ENCODE measurements around the gene HHLA2. TPM values are rescaled to one million over a fixed set of nuclear protein-coding genes. Genes with fewer than 3 reads are reported as not detected.

The HHLA2 gene, protein sequence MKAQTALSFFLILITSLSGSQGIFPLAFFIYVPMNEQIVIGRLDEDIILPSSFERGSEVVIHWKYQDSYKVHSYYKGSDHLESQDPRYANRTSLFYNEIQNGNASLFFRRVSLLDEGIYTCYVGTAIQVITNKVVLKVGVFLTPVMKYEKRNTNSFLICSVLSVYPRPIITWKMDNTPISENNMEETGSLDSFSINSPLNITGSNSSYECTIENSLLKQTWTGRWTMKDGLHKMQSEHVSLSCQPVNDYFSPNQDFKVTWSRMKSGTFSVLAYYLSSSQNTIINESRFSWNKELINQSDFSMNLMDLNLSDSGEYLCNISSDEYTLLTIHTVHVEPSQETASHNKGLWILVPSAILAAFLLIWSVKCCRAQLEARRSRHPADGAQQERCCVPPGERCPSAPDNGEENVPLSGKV
- polyA plus RNA-seq = not detected in 3 replicates
- not detected for polyA plus RNA-seq (2011; ENCODE audit: low read depth)
- polyA plus RNA-seq (2011; cell fraction: cytosol; rRNA removed) = not detected in 2 replicates
- not detected in 2 replicates for polyA plus RNA-seq (2011; cell fraction: nucleus; rRNA removed)
- polyA plus RNA-seq (2012; ENCODE audit: low replicate concordance) = not detected in 2 replicates
- polyA minus RNA-seq = not detected in 3 replicates
- polyA minus RNA-seq (2011; cell fraction: cytosol; rRNA and poly(A)+ RNA removed) = not detected
- not detected in 2 replicates for polyA minus RNA-seq (2011; cell fraction: nucleus; rRNA and poly(A)+ RNA removed)

DNA sequence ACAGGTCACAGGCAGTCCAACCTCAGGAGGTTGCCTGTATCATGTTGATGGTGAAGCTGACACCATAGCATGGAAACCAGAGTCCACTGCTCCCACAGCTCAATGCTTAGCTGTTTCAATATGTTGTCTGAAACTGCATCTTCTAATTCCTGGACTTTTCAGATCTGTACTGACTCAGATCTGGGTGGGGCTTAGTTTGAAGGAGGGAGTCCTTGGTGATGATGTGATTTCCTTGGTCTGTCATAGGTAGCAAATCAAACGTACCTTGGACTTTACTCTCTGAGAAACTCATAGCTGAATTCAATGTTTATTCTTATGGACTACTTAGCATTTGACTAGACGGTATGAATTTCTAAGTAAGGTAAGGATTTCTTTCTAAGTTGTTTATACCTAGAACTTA is at the start of gene HHLA2:
Gene HHLA2 (plus strand): TSS at position 310 of the 400 bp plus-strand sequence. CDS start 55,266 bp downstream, outside the sequence.
- dilution Hi-C loops (cut with MboI; ENCODE audit: extremely low pct_ligation_motif_present, low sequenced_read_pairs) = no loop called here
- H3K4me2 ChIP-seq (ENCODE audit: control insufficient read depth, extremely low read depth, insufficient read depth, low read depth, low read length) = no peak within 1 kb of the TSS
- peak; percentile 75 for FAIRE-seq

DNA sequence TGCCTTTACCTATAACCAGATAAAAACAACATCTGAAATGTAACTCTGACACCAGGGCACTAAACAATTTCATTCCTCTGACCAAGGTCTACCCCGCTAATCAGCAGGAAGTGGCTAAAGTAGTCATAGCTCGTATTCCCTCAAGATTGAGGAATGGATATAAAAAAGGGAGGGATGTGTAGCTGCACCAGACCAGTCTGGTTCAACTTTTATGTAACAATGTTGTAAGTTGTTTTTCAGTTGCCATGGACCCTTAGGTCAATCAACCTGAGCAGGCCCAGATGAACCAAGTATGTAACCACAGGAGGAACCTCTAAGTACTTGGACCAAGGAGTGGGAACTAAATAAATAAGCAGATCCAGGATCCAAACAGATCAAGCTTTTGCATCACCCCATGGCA is 45.7 kb upstream of the HHLA2 start:
- TF ChIP-seq CTCF (optimal IDR thresholded peaks at IDR 0.05 in 1 of 3, IDR thresholded peaks at IDR 0.05 in 1 of 3, conservative IDR thresholded peaks at IDR 0.05 in 1 of 3; ENCODE audit: extremely low read depth in 1 of 3, insufficient read depth in 2 of 3, low read length in 3 of 3) = no peak
- TF ChIP-seq EZH2 (IDR thresholded peaks at IDR 0.05; ENCODE audit: low read length) = no peak

More for the DNA sequence above, at the start of gene HHLA2:
- Histone ChIP-seq H3K79me2 (ENCODE audit: control insufficient read depth, insufficient read depth, low read length) (no peaks in the 10 kb centered on the region), H3K9ac (ENCODE audit: control insufficient read depth, extremely low read depth, insufficient read depth, low read length) (no peak within 1 kb of the TSS), H3K27me3 (ENCODE audit: control insufficient read depth, extremely low read depth, insufficient read depth, low read length) (no peaks in the 10 kb centered on the region), H3K9me3 (ENCODE audit: control insufficient read depth, low read depth, low read length) (no peaks in the 10 kb centered on the region), H3K27ac (ENCODE audit: control insufficient read depth, insufficient read depth, low read length) (no peak within 1 kb of the TSS), H3K9me1 (ENCODE audit: control insufficient read depth, extremely low read depth, insufficient read depth, low read length) (no peaks in the 10 kb centered on the region), H3K36me3 (ENCODE audit: control insufficient read depth in 2 of 2, extremely low read depth in 1 of 2, insufficient read depth in 2 of 2, low read length in 2 of 2) (no peaks in the 10 kb centered on the region), H4K20me1 (ENCODE audit: control insufficient read depth, extremely low read depth, insufficient read depth, low read length) (no peaks in the 10 kb centered on the region), H3K4me3 (ENCODE audit: control insufficient read depth in 2 of 3, extremely low read depth in 1 of 3, insufficient read depth in 2 of 3, low read depth in 1 of 3, low read length in 3 of 3) (no peak within 1 kb of the TSS), H3K4me1 (ENCODE audit: control insufficient read depth, extremely low read depth, insufficient read depth, low read length) (no peaks in the 10 kb centered on the region), H2AFZ (ENCODE audit: control insufficient read depth, low read length) (no peak within 1 kb of the TSS)
- TF ChIP-seq CTCF (optimal IDR thresholded peaks at IDR 0.05 in 1 of 3, IDR thresholded peaks at IDR 0.05 in 1 of 3, conservative IDR thresholded peaks at IDR 0.05 in 1 of 3; ENCODE audit: extremely low read depth in 1 of 3, insufficient read depth in 2 of 3, low read length in 3 of 3) = no peak
- no peak for TF ChIP-seq EZH2 (IDR thresholded peaks at IDR 0.05; ENCODE audit: low read length)
- no peak for DNase-seq (ENCODE audit: low read depth, low spot score)

More for the DNA sequence above, 45.7 kb upstream of the HHLA2 start:
- Histone ChIP-seq H3K4me2 (ENCODE audit: control insufficient read depth, extremely low read depth, insufficient read depth, low read depth, low read length) (no peak overlapping the region), H3K27me3 (ENCODE audit: control insufficient read depth, extremely low read depth, insufficient read depth, low read length) (no peaks in the 10 kb centered on the region), H3K9me1 (ENCODE audit: control insufficient read depth, extremely low read depth, insufficient read depth, low read length) (no peaks in the 10 kb centered on the region), H3K79me2 (ENCODE audit: control insufficient read depth, insufficient read depth, low read length) (no peaks in the 10 kb centered on the region), H3K27ac (ENCODE audit: control insufficient read depth, insufficient read depth, low read length) (no peak overlapping the region), H4K20me1 (ENCODE audit: control insufficient read depth, extremely low read depth, insufficient read depth, low read length) (no peaks in the 10 kb centered on the region), H3K4me3 (ENCODE audit: control insufficient read depth in 2 of 3, extremely low read depth in 1 of 3, insufficient read depth in 2 of 3, low read depth in 1 of 3, low read length in 3 of 3) (no peak overlapping the region), H3K9me3 (ENCODE audit: control insufficient read depth, low read depth, low read length) (no peaks in the 10 kb centered on the region), H2AFZ (ENCODE audit: control insufficient read depth, low read length) (no peak overlapping the region), H3K36me3 (ENCODE audit: control insufficient read depth in 2 of 2, extremely low read depth in 1 of 2, insufficient read depth in 2 of 2, low read length in 2 of 2) (no peaks in the 10 kb centered on the region), H3K9ac (ENCODE audit: control insufficient read depth, extremely low read depth, insufficient read depth, low read length) (no peak overlapping the region), H3K4me1 (ENCODE audit: control insufficient read depth, extremely low read depth, insufficient read depth, low read length) (no peaks in the 10 kb centered on the region)
- no peak for FAIRE-seq
- dilution Hi-C loops (cut with MboI; ENCODE audit: extremely low pct_ligation_motif_present, low sequenced_read_pairs) = no loop called here
- DNase-seq (ENCODE audit: low read depth, low spot score) = no peak

Data from keratinocyte (primary cell).